HG02870 (cell line): ENCODE results near the gene MYH9.

ENCODE experiments used
- ATAC-seq: cut with Tn5 transposase; IDR thresholded peaks from one replicate; pipeline ENCODE4 v1.9.1; 2021; ENCODE audit warnings: mild to moderate bottlenecking, moderate library complexity; ENCODE audit not compliant: unreplicated experiment

The MYH9 gene

GRCh38 chr22:36319595-36320497, 67.9 kb downstream of the MYH9 start:
- no peak for ATAC-seq

- no peak for ATAC-seq
Observed at GRCh38 chr22:36318442-36318841, 69.3 kb downstream of the MYH9 start.

- no peak for ATAC-seq
Observed at GRCh38 chr22:36317658-36318271, 70.0 kb downstream of the MYH9 start.

GRCh38 chr22:36316419-36316818, 71.3 kb downstream of the MYH9 start:
- no peak for ATAC-seq

- no peak for ATAC-seq
Observed at GRCh38 chr22:36315325-36315724, 72.4 kb downstream of the MYH9 start.

- no peak for ATAC-seq
Observed at GRCh38 chr22:36311386-36312085, 76.2 kb downstream of the MYH9 start.

GRCh38 chr22:36308880-36309279, 78.9 kb downstream of the MYH9 start:
- no peak for ATAC-seq

GRCh38 chr22:36306227-36306626, 81.5 kb downstream of the MYH9 start:
- no peak for ATAC-seq

- no peak for ATAC-seq
Observed at GRCh38 chr22:36305813-36306212, 82.0 kb downstream of the MYH9 start.

- no peak for ATAC-seq
Observed at GRCh38 chr22:36304429-36304828, 83.3 kb downstream of the MYH9 start.

GRCh38 chr22:36303874-36304273, 83.9 kb downstream of the MYH9 start:
- ATAC-seq: no peak

- ATAC-seq: no peak
Observed at GRCh38 chr22:36303115-36303467, 84.7 kb downstream of the MYH9 start.

GRCh38 chr22:36302439-36303114, 85.2 kb downstream of the MYH9 start:
- no peak for ATAC-seq

- ATAC-seq: no peak
Observed at GRCh38 chr22:36301851-36302250, 85.9 kb downstream of the MYH9 start.

GRCh38 chr22:36301384-36301828, 86.4 kb downstream of the MYH9 start:
- ATAC-seq: no peak

GRCh38 chr22:36300396-36301212, 87.2 kb downstream of the MYH9 start:
- ATAC-seq: no peak

GRCh38 chr22:36299911-36300310, 87.9 kb downstream of the MYH9 start:
- ATAC-seq: no peak

GRCh38 chr22:36299295-36299694, 88.5 kb downstream of the MYH9 start:
- ATAC-seq: no peak

GRCh38 chr22:36298601-36299000, 89.2 kb downstream of the MYH9 start:
- ATAC-seq: no peak

- ATAC-seq: no peak
Observed at GRCh38 chr22:36298118-36298517, 89.6 kb downstream of the MYH9 start.
